ENCODE results near the gene RTN4RL1.

DNA sequence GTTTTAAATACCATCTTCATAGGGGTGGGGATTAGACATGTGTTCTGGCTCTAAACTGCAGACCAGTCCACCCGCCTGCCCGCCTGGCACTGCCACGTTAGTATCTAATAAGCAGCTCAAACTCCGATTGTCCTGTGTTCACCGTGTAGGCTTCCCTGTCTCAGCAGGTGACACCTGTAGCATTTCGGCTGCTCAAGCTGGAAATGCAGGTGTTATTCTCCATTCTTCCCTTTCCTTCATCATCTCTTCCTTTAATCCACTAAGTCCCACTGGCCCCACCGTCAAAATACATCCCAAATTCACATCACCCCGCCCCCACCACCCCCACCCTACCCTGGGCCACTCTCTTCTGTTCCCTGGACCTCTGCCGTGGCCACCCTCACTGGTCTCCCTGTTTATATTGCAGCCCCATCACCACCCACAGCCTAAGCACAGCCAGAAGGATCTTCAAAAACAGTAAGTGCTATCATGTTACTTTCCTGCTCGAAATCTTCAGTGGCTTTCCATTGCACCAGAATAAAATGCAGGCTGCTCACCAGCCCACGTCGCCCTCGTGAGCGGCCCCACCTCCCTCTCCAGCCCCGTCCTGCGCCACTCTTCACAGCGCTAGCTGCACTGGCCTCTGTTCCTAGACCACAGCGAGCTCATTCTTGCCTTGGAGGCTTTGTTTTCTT, 65.1 kb downstream of the RTN4RL1 start:
- TF ChIP-seq, protein P1, sequence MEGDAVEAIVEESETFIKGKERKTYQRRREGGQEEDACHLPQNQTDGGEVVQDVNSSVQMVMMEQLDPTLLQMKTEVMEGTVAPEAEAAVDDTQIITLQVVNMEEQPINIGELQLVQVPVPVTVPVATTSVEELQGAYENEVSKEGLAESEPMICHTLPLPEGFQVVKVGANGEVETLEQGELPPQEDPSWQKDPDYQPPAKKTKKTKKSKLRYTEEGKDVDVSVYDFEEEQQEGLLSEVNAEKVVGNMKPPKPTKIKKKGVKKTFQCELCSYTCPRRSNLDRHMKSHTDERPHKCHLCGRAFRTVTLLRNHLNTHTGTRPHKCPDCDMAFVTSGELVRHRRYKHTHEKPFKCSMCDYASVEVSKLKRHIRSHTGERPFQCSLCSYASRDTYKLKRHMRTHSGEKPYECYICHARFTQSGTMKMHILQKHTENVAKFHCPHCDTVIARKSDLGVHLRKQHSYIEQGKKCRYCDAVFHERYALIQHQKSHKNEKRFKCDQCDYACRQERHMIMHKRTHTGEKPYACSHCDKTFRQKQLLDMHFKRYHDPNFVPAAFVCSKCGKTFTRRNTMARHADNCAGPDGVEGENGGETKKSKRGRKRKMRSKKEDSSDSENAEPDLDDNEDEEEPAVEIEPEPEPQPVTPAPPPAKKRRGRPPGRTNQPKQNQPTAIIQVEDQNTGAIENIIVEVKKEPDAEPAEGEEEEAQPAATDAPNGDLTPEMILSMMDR (IDR thresholded peaks at IDR 0.05): no peak
- no peak for TF ChIP-seq POLR2A (IDR thresholded peaks at IDR 0.05)
